HFF-Myc (cell line): ENCODE measurements around the gene TOM1L2.
"Not testable (repeated sequence)": the region's sequence is repeated elsewhere in the genome, so short reads cannot be mapped to it uniquely, and the experiment has no call there.

Experiments
- DNase-seq: peaks from one replicate; pipeline ENCODE4 v3.0.0-alpha.2; 2011; ENCODE audit warnings: low read depth; ENCODE audit errors: extremely low read depth
- H3K4me3 ChIP-seq: replicated peaks from 2 replicates; pipeline ENCODE4 v1.5.1; 2011; ENCODE audit warnings: low read depth, mild to moderate bottlenecking, control low read depth, low read length
- CTCF ChIP-seq: IDR thresholded peaks from 2 replicates; pipeline ENCODE4 v1.5.1; 2012; ENCODE audit warnings: mild to moderate bottlenecking, low read depth, low read length, control low read depth; ENCODE audit errors: missing control alignments

Gene TOM1L2

GRCh38 chr17:17811381-17812210 is 160.6 kb downstream of the TOM1L2 start:
- DNase-seq, result no peak
- no peak overlapping the region for H3K4me3 ChIP-seq
- TF ChIP-seq CTCF, result no peak

- TF ChIP-seq CTCF, result no peak
- DNase-seq, result no peak
- no peak overlapping the region for H3K4me3 ChIP-seq
These were observed 161.3 kb downstream of the TOM1L2 start for GRCh38 chr17:17810895-17811248.

GRCh38 chr17:17810084-17810894 is 161.9 kb downstream of the TOM1L2 start:
- H3K4me3 ChIP-seq, result no peak overlapping the region
- no peak for TF ChIP-seq CTCF
- DNase-seq, result no peak

- no peak overlapping the region for H3K4me3 ChIP-seq
- no peak for TF ChIP-seq CTCF
- DNase-seq, result no peak
These were observed 162.6 kb downstream of the TOM1L2 start for GRCh38 chr17:17809531-17810083.

- H3K4me3 ChIP-seq, result no peak overlapping the region
- no peak for TF ChIP-seq CTCF
- DNase-seq, result no peak
These were observed 163.3 kb downstream of the TOM1L2 start for GRCh38 chr17:17808706-17809432.

- not testable (repeated sequence) for DNase-seq, H3K4me3 ChIP-seq
These were observed 164.0 kb downstream of the TOM1L2 start for GRCh38 chr17:17808200-17808599.
